ENCODE measurements around the gene GLRA2.

GRCh38 chrX:14618177-14618965, 89.0 kb downstream of the GLRA2 start:
- TF ChIP-seq POLR2AphosphoS5 (IDR thresholded peaks at IDR 0.05; ENCODE audit: low read length) (no peak), SUZ12 (IDR thresholded peaks at IDR 0.05; ENCODE audit: unreplicated experiment) (no peak), POU2F2 (IDR thresholded peaks at IDR 0.05; ENCODE audit: borderline replicate concordance, low read depth, low read length) (no peak), NFYA (IDR thresholded peaks at IDR 0.05; ENCODE audit: borderline replicate concordance, low read depth, low read length) (no peak), RAD21 (IDR thresholded peaks at IDR 0.05; ENCODE audit: insufficient read depth, low read depth, low read length) (no peak), ZBTB33 (IDR thresholded peaks at IDR 0.05) (no peak), CTCF (IDR thresholded peaks at IDR 0.05 in 2 of 3, conservative IDR thresholded peaks at IDR 0.05 in 1 of 3; ENCODE audit: control insufficient read depth in 2 of 3, extremely low read depth in 1 of 3, insufficient read depth in 1 of 3, low read depth in 3 of 3, low read length in 3 of 3) (no peak), ATF2 (IDR thresholded peaks at IDR 0.05; ENCODE audit: low read length) (no peak), USF2 (IDR thresholded peaks at IDR 0.05; ENCODE audit: borderline replicate concordance, low read depth, low read length) (no peak), SKIL (IDR thresholded peaks at IDR 0.05; ENCODE audit: low read depth, poor library complexity, severe bottlenecking) (no peak), NFYB (IDR thresholded peaks at IDR 0.05; ENCODE audit: insufficient read depth, low read depth, low read length) (no peak), SP1 (IDR thresholded peaks at IDR 0.05; ENCODE audit: low read depth, low read length) (no peak), CHD2 (IDR thresholded peaks at IDR 0.05; ENCODE audit: borderline replicate concordance, low read depth, low read length) (no peak), NR2C1 (IDR thresholded peaks at IDR 0.05) (no peak)
